ENCODE data around the gene OAF.
"Not testable (repeated sequence)": the region's sequence is repeated elsewhere in the genome, so short reads cannot be mapped to it uniquely, and the experiment has no call there.

OAF gene

DNA sequence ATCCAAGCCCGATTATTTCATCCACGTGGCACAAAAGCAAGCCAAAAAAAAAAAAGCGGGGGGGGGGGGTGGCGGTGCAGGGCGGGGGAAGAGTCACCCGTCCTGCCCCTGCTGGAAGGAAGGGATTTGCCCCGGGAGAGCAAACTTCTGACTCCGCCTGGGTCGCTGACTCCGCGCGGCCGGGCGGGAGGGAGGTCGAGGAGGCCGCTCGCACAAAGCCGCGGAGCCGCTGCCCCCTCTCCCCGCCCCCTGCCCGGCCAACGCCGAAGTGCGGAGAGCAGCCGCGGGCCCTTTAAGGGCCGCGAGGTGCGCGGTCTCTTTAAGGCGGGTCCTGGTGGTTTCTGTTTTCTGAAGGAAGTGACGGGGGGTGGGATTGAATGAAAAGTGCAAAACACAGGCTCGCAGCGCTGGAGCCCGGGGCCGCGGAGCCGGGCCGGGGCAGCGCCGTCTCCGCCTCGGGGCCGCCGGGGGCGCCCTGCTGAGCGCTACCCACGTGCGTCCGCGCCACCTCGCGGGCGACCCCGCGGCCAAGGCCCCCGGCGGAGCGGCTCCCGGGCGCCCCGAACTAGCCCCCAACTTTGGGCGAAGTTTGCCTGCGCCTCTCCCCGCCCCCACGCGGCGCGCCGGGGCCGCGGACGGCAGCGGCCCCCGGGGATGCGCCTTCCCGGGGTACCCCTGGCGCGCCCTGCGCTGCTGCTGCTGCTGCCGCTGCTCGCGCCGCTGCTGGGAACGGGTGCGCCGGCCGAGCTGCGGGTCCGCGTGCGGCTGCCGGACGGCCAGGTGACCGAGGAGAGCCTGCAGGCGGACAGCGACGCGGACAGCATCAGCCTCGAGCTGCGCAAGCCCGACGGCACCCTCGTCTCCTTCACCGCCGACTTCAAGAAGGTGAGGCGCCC lies at the start of gene OAF:
Gene OAF (plus strand): TSS at position 407 of the 896 bp plus-strand sequence. CDS start 248 bp downstream, at position 655.
- DNase-seq (ENCODE audit: low spot score): peak; percentile 74

DNA sequence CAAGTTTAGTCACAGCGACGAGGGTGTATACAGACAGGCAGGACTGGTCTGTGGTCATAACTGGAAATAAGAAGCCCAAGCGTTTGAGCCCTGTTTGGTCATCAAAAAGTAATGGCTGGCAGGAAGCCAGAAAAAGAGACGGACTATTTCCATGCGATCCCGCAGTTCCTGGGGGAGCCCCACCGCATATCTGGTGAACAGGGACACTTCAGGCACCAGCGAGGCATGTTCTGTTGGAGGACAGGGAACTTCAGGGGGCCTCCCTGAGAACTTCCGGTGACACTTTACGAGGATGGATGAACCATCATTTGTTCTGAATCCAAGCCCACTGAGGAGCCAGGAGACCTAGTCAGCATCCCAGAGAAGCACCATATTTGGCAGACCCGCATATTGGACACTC lies 43.2 kb upstream of the OAF start:
- no peak for DNase-seq (ENCODE audit: low spot score)

DNA sequence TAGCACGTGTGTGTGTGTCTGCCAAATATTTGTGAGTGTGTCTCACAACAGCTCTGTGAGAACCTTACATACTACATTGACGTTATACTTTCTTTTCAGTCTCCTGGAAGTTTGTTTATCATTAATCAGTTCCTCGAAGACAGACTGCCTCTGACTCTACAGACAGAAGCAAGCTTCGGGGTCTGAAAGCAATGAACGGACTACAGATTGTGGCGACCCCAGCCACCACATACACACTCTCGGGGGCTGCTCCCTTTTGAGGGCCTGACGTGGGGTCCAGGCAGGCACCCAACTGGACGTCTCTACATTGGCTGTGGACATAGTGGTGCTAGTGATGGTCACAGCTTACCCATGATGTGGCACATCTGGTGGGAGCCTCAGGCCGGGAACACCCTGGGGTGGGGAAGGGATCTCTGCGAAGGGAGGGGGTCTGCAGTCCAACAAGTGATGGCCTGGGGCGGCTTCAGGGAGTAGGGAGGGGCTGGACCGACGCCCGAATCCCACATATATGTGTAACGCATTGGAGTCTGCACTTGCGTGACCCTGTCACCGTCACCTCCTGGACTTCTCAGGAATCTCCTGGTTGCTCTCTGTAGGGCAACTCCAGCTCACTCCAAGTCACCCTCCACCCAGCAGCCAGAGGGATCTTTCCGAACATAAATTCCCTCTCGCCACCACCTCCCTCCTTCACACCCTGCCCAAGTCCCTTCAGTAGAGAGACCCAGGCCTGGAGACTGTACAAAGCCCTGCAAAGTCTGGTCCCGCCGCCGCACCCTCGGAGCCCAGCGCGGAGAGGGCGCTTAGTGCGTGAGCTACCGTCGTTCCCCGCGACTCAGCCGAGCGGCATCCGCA lies 42.5 kb upstream of the OAF start:
- peak; percentile 41 for DNase-seq (ENCODE audit: low spot score)

DNA sequence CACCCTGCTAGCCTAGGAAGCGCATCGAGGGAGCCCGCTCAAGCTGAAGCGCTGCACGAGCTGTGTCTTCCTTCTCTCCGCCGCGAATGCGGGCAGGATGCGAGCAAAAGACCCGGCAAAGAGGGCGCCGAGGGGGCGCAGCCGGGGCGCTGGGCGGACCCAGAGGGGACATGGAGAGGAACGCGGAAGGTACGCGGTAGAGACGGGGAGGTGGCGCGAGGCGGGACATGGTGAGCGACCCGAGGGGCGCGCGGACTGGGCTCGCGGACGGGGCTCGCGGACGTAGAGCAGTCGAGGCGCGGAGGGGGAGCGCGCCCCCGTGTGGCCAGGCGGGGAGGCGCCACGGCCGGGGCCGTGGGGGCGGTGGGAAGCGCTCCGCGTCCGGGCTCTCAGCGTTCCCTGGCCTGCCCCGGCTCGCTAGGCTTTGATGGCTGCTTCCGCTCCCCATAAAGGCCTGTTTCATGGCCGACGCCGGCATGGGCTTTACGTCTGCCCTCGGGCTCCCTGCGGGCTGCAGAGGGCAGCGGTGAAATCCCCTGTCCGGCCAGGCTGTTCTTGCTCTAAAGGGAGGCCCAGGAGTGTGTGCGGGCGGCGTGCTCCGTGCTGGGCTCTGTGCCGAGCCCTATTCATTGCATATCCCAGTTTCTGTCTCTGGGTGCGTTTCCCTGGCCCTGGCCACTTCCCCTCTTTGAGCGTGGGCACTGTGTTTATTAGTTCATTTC lies 41.7 kb upstream of the OAF start:
- DNase-seq (ENCODE audit: low spot score): peak; percentile 74

DNA sequence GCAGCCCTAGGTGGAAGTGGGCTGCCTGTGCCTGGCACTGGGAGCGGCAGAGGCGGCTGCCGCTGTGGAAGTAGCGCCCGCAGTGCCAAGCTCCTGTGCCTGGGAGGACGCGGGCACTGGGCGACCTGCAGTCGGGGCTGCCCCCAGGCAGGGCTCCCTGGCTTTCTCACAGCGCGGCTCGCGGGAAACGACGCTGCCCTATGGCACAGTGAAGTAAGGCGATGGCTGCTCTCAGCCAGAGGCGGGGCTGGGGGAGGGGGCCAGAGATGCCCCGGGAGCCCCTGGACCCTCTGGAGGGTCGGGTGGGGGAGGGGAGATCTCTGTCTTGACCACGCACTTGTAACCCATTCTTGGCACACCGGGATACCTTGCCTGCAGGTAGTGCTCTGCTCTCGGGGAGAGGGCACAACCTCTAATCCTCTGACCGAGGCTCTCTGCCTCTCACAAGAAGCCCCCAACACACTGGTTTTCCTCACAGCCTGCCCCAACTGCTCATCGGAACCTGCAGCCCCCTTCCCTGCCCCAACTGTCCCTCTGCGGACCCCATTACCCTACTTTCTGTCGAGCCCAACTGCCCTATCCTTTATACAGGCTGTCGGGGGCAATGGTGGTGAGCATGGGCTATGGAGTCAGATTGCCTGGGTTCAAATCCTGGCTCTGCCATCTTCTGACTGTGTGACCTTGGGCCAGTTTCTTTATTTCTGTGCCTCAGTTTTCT lies 40.7 kb upstream of the OAF start:
- no peak for DNase-seq (ENCODE audit: low spot score)

DNA sequence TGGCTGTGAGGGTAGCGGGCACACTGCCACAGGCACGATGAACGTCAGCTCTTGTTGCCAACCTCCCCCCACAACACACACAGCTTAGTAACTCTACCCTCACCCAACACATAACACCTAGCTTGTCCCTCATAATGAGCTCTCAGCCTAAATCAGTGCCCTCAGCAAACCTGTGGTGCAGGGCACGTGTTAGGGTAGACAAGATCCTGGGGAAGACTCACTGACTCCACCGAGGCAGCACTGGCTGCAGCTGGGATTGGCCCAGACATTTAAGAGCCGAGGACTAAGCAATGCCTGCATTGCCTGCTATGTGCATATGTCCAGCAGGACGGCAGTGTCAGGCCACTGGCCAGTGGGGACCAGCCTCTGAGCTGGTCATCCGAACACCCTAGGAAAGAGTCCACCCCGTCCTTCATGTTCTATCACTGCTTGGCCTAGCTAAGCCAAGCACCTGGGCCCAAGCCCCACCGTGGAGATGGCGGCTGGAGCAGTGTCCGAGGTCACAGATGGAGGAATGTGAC lies 40.0 kb upstream of the OAF start:
- no peak for DNase-seq (ENCODE audit: low spot score)

DNA sequence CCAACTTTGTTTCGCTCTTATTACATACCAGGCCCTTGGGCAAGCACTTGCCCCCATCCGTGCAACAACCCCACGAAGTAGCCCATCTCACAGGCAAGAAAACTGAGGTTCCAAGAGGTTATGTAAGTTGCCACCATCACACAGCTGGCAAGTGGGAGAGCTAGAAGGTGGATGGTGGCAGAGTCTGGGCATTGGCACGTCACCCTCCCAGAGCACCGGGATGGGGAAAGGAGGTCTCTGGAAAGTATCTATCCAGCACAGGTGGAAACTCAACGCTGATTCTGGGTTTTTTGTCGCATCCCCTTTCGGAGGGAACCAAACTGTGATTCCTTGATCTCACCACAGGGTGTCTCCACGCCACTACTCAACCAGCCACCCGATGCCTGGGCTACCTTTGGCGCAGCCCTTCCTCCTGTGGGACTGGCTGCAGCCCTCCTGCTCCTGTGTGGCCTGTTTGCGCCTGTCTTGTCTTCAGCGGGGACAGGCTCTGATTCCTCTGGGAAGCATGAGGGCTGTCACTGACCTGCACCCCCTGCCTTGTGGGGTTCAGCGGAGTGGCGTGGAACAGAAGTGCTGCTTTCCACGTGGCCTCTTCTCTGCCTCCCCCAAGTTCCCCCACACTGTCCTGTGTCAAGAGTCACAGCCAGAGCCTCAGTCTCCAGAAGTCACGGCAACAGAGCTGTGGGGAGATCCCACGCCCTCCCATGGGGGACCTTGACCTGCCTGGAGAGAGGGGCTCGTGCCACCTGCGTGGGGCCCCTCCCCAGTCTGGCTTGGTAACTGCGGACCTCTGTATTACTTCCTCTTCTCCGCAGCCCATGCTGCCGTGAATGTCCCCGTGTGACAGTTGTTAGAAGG lies 38.5 kb upstream of the OAF start:
- DNase-seq (ENCODE audit: low spot score): peak; percentile 77

DNA sequence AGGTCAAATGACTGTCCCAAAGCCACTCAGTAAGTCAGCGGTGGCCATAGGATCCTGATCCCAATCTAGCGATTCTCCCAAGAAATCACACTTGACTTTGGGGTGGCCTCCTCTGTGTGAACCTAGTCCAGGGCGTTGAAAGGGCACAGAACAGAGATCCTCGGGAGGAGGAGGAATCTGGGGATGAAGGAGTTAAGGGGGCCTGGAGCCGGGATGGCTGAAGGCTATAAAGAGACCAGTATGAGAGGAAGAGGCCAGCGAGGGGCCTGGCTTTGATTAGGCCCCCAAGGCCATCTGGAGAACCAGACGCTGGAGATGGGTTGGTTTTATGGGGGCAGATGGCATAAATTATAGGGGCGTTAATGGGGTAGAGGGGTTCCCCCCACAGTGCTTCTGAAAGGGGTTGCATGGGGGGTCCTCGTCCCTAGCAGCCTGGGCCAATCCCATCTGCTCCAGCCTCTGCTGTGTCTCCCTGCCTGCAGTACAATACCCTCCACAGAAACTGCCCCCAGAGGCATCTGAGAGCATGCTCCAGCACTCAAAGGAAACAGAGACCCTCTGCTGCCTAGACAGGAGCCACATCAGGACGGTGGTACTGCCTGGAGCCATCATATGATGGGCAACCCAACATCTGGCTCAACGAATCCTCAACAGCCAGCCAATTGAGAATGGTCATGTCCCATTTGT lies 37.7 kb upstream of the OAF start:
- no peak for DNase-seq (ENCODE audit: low spot score)

DNA sequence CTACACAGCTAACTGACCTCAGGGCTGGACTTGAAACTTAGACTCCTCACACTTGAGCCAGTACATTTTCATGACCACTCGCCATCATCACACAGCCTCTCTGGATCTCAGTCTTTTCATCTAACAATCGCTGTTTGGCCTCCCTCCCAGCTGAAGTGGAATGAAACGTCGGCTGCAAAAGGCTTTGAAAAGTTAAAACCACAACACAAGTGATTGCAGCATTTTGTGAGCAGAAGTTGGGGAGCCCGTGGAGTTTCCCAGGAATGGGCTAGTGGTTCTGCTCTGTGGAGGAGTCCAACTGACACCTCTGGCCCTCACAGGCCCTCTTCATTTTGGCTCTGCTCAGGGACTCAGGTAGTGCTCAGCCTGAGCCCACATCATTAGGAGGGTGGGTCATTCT lies 37.0 kb upstream of the OAF start:
- DNase-seq (ENCODE audit: low spot score): no peak

DNA sequence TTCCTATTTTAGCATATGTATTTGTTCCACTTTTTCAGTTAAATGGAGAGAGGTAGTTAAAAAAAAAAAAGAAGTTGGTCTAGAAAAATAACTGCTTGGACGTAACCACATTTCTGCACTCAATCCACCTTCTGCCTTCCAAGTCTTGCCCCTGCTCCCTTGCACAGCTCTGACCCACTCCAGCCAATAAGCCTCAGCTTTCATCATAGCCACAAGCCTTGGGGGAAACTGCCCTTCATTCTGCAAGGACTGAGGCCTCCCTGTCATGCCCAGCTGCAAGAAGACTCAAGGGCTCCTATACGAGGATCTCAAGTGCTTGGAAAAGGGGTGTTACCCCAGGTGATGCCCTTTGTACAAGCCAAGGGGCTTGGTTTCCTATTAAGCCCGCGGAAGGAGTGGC lies 36.0 kb upstream of the OAF start:
- no peak for DNase-seq (ENCODE audit: low spot score)

DNA sequence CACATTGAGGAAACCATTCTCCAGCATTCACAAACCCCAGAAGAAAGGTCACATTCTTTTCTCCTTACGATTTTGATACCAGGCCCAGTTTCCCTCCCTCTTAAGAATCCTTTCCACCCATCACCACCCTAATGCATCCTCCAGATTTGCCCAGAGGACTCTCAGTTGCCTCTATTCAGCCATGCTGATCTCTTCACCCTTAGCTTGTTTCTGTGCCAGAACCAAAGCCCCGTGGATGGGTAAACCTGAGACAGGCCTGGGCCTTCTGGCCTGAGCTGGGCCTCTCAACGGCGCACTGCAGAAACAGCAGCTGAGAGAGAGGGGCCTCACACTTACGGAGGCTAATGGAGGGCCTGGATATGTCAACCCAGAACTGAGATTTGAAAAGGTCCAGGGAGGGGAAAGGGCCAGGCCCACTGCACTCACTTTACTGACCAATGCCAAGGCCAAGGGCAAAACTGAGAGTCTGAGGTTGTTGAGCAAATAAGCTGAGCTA lies 32.2 kb upstream of the OAF start:
- no peak for DNase-seq (ENCODE audit: low spot score)

DNA sequence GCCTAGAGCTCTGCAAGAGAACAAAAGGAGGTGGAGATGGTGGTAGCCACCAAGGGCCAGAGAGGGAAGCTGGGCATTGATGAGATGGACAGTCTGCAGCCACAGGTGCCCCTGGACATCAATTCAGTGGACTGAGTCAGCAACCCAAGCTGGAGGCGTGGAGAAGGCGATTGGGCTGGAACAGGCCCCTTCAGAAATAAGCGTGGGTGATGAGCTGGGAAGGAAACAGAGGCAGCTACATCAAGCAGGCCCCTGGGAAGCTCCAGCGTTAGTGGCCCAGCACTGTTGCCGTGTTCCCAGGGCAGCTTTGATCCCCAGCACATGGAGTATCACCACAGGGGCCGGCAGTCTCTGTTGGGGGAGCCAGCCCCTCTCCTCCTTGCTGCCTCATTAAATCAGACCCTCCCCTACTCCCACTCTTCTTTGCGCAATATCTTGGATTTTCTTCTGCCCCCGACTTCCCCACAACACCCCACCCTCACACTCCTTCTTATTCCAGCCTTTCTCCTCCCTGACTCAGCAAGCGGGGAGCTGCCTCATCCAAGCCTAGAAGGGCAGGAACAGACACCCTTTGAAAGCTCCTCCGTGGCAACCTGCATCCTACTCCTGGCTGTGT lies 31.7 kb upstream of the OAF start:
- DNase-seq (ENCODE audit: low spot score): no peak

DNA sequence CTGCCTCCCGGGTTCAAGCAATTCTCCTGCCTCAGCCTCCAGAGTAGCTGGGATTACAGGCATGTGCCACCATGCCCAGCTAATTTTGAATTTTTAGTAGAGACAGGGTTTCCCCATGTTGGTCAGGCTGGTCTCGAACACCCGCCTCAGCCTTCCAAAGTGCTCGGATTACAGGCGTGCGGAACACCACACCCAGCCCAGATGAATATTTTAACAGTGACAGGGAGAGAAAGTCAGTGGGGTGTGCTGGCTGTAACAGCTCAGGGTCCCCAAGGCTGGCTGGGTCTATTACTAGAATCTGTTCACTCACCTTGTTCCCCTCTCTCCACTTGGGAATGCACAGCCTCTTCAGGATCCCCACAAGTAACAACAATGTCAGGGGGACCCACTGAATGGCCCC lies 30.8 kb upstream of the OAF start:
- not testable (repeated sequence) for DNase-seq (ENCODE audit: low spot score)

DNA sequence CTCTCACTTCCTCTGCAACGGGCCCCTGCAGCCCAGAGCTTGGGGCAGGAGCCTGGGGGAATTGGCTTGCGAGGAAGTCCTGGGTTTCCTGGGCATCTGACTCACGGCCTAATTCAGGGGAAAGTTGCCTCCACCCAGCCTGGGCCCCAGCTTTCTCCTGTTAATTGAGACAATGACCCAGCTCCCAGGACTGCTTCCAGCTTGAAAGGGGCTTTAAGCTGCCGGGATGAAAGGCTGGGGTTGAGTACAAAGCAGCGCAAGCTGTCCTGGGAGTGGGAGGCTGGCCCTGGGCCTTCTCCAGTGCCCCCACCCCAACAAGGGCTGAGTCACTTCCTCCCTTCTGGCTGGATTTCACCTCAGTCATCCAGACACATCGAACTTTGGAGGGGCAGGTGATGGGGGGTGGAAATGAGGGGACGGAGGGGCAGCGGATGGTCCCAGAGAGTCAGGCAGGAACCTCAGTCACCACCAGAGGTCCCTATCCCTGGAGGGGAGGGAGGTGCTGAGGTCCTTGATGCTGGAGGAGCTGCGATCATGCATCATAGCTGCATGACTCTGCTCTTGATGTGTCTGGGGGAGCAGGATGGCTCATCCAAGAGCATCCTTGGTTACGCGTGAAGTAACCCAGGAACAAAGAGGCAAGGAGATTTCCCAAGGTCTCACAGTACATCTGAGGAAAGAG lies 30.1 kb upstream of the OAF start:
- DNase-seq (ENCODE audit: low spot score): no peak

DNA sequence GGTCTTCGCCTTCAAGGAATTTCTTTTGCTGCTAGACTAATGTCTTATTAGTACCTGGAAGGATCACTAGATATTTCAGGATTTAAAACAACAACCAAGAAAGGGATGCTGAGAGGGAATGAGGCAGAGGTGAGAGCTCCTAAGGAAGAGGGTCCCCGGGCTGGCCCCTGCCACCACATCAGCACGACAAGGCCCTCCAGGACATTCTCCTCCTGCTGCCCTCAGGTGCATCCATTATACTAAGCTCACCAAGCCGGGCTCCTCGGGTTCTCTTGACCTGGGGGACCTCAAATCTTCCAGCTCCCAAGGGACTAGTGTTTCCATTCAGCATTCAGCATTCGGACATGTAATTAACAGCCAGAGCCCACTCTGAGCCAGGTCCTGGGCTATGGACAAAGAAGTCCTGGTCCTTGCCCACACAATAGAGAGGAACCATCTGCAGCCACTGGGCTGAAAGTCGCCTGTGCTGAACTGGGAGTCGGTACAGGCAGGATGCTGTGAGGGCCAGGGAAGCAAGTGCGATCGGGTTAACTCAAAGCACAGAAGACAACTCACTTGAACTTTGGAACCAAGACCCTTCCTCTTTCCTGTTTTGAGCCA lies 29.4 kb upstream of the OAF start:
- no peak for DNase-seq (ENCODE audit: low spot score)

DNA sequence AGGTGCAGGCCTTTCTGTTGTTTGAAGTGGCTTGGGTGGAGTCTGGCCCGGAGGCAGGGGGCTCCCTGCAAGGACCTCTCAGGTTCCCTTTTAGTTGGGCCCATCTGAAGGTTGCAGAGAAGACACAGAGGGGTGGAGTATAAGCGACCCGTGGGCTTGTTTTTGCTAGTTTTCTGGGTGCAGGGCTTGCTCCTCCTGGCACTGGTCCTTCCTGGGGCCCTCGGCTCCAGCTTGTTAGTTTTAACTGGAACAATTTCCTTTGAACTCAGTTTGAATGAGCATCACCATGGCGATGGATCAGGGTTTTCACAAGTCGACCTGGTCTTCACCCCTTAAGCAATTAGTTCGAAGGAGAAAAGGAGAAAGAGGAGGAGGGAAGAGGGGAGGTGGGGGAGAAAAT lies 28.5 kb upstream of the OAF start:
- DNase-seq (ENCODE audit: low spot score): no peak

DNA sequence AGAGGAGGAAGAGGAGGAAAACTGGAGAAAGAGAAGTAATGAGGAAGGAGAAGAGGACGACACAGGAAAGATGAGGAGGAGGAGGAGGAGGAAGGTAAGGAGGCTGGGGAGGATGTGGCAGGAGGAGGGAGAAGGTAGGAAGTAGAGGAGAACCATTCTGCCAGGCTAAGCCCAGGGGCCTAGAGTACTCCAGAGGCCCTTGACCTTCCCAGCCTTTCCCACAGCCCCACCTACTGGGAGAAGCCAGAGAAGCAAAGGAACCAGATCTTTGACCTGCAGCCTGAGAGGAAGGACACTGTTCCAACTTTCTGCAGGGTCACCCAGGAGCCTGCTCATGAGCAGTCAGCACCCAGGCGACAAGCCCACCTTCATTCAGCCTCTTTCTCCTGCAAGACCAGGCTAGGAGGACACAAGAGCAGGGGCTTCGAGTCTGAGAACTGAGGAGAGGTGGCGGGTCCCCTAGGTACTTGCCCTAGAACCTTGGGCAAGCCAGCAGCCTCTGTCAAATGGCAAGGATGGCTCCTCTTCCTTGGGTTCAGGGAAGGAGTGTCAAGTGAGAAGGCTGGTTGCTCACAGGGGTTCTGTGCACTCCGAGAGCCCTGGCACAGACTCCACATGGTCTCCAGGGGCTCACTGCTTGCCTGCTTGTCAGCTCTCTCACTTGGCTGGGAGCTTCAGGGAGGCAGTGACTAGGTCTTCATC lies 27.9 kb upstream of the OAF start:
- DNase-seq (ENCODE audit: low spot score): peak; percentile 55

DNA sequence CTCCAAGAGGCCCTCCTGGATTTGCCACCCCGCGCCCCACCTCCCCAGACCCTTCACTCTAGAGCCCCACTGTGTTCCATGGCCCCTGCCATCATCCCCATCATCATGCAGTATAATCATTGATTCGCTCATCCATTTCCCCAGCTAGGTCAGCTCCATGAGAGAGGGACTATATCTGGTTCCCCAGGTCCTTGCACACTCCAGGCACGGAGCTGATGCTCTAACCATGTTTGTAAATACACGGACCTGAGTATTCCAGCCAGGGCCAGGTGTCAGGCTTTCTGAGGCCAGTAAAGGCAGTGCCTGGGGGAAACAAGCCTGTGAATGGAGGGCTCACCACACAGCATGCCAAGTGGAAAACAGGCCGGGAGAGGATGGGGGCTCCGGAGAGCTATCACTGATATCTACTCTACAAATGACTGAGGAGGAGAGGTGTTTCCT lies 27.1 kb upstream of the OAF start:
- no peak for DNase-seq (ENCODE audit: low spot score)
